ENCODE results near the gene GON4L. TPM values are rescaled to one million over a fixed set of nuclear protein-coding genes. Genes with fewer than 3 reads are reported as not detected.

The GON4L gene
- total RNA-seq, 1 donor: 39.4 TPM

DNA sequence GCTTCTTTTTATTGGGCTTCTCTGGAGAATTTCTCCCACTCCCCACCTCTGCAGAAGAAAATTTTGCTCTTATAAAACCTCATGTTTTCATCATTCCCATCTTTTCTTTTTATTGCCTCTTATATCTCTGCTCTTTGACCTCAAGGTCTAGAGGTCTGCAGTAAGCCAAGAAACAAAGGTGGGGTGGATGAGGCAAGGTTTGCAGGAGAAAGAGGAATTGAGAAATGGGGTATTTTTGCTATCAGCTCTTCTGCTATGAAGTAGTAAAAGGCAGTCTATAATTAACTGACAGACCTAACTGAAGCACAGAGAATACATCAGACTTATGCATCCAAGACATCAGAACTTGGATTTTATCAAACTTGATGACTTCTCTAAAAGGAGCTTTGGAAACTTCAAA is 25.2 kb upstream of the GON4L start:
- no peaks in the 10 kb centered on the region for H3K27me3 ChIP-seq (ENCODE audit: insufficient read depth, low read length)
- H3K36me3 ChIP-seq (ENCODE audit: insufficient read depth, low read length): peaks cover 9% of the 10 kb centered on the region
- H3K4me2 ChIP-seq (ENCODE audit: insufficient read depth, low read length): no peak overlapping the region
- H4K20me1 ChIP-seq (ENCODE audit: insufficient read depth, low read length): no peaks in the 10 kb centered on the region
- H3K4me1 ChIP-seq (ENCODE audit: insufficient read depth, low read length): peaks cover 17% of the 10 kb centered on the region
- H2AFZ ChIP-seq (ENCODE audit: low read length): no peak overlapping the region
- H3K9me3 ChIP-seq (ENCODE audit: low read depth, low read length): no peaks in the 10 kb centered on the region
- no peak overlapping the region for H3K4me3 ChIP-seq (ENCODE audit: insufficient read depth, low read length)
- no peak overlapping the region for H3K27ac ChIP-seq (ENCODE audit: low read depth, low read length)
- DNase-seq (ENCODE audit: insufficient read length, low spot score, missing footprints): no peak
- no peaks in the 10 kb centered on the region for H3K79me2 ChIP-seq (ENCODE audit: insufficient read depth, low read length)
- no peak for TF ChIP-seq CTCF (IDR thresholded peaks at IDR 0.05; ENCODE audit: extremely low read depth, low read depth, low read length)

GRCh38 chr1:155880950-155881349 is 23.9 kb upstream of the GON4L start:
- H3K4me3 ChIP-seq (ENCODE audit: insufficient read depth, low read length): no peak overlapping the region
- H4K20me1 ChIP-seq (ENCODE audit: insufficient read depth, low read length): no peaks in the 10 kb centered on the region
- no peak overlapping the region for H3K4me2 ChIP-seq (ENCODE audit: insufficient read depth, low read length)
- no peak overlapping the region for H2AFZ ChIP-seq (ENCODE audit: low read length)
- no peaks in the 10 kb centered on the region for H3K9me3 ChIP-seq (ENCODE audit: low read depth, low read length)
- TF ChIP-seq CTCF (IDR thresholded peaks at IDR 0.05; ENCODE audit: extremely low read depth, low read depth, low read length): no peak
- H3K27ac ChIP-seq (ENCODE audit: low read depth, low read length): no peak overlapping the region
- H3K27me3 ChIP-seq (ENCODE audit: insufficient read depth, low read length): no peaks in the 10 kb centered on the region
- peaks cover 17% of the 10 kb centered on the region for H3K4me1 ChIP-seq (ENCODE audit: insufficient read depth, low read length)
- H3K79me2 ChIP-seq (ENCODE audit: insufficient read depth, low read length): no peaks in the 10 kb centered on the region
- H3K36me3 ChIP-seq (ENCODE audit: insufficient read depth, low read length): peaks cover 9% of the 10 kb centered on the region
- DNase-seq (ENCODE audit: insufficient read length, low spot score, missing footprints): no peak

- Histone ChIP-seq H3K27me3 (ENCODE audit: insufficient read depth, low read length) (no peaks in the 10 kb centered on the region), H3K4me1 (ENCODE audit: insufficient read depth, low read length) (peaks cover 17% of the 10 kb centered on the region), H3K27ac (ENCODE audit: low read depth, low read length) (no peak overlapping the region), H2AFZ (ENCODE audit: low read length) (no peak overlapping the region), H4K20me1 (ENCODE audit: insufficient read depth, low read length) (no peaks in the 10 kb centered on the region), H3K36me3 (ENCODE audit: insufficient read depth, low read length) (peaks cover 9% of the 10 kb centered on the region), H3K79me2 (ENCODE audit: insufficient read depth, low read length) (no peaks in the 10 kb centered on the region), H3K9me3 (ENCODE audit: low read depth, low read length) (no peaks in the 10 kb centered on the region), H3K4me2 (ENCODE audit: insufficient read depth, low read length) (no peak overlapping the region), H3K4me3 (ENCODE audit: insufficient read depth, low read length) (no peak overlapping the region)
- TF ChIP-seq CTCF (IDR thresholded peaks at IDR 0.05; ENCODE audit: extremely low read depth, low read depth, low read length): no peak
- DNase-seq (ENCODE audit: insufficient read length, low spot score, missing footprints): no peak
Observed at GRCh38 chr1:155880251-155880650, 23.2 kb upstream of the GON4L start.

DNA sequence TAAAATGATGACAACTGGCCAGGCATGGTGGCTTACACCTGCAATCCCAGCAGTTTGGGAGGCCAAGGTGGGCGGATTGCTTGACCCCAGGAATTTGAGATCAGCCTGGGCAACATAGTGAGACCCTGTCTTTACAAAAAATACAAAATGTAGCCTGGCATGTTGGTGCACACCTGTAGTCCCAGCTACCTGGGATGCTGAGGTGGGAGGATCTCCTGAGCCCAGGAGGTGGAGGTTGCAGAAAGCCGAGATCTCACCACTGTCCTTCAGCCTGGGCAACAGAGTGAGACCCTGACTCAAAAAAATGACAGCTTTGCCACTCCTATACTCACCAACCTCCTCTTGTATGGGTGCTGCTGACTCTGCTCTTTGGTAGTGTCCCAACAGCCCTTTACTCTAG is 20.9 kb upstream of the GON4L start:
- Histone ChIP-seq H3K27ac (ENCODE audit: low read depth, low read length) (no peak overlapping the region), H2AFZ (ENCODE audit: low read length) (no peak overlapping the region), H3K4me2 (ENCODE audit: insufficient read depth, low read length) (no peak overlapping the region), H4K20me1 (ENCODE audit: insufficient read depth, low read length) (no peaks in the 10 kb centered on the region), H3K79me2 (ENCODE audit: insufficient read depth, low read length) (no peaks in the 10 kb centered on the region), H3K36me3 (ENCODE audit: insufficient read depth, low read length) (peaks cover 9% of the 10 kb centered on the region), H3K27me3 (ENCODE audit: insufficient read depth, low read length) (no peaks in the 10 kb centered on the region), H3K9me3 (ENCODE audit: low read depth, low read length) (no peaks in the 10 kb centered on the region), H3K4me3 (ENCODE audit: insufficient read depth, low read length) (no peak overlapping the region), H3K4me1 (ENCODE audit: insufficient read depth, low read length) (peaks cover 4% of the 10 kb centered on the region)
- TF ChIP-seq CTCF (IDR thresholded peaks at IDR 0.05; ENCODE audit: extremely low read depth, low read depth, low read length): no peak
- DNase-seq (ENCODE audit: insufficient read length, low spot score, missing footprints): no peak

All from osteoblast (primary cell).